ENCODE measurements around the gene ID2.

ID2 gene

DNA sequence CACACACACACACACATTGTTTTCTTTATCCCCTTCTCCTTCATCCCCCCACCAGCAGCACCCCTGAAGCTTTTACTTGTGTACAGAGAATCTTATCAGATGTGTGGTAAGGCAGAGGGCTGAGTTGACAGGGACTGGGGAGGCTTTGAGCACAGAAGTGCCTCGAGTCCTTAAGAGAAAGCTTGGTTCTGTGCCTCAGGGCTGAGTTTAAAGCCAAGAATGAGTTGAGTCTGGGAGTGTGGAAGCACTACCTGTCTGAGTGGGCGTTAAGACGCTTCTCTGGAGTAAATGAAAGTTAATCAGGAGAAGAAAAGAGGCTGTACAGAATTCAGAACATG lies 2.7 kb downstream of the ID2 start:
- DNase-seq (ENCODE audit: extremely low read depth, low read depth), result no peak
- TF ChIP-seq CTCF (IDR thresholded peaks at IDR 0.05; ENCODE audit: low read depth, low read length, missing control alignments), result no peak
- H3K4me3 ChIP-seq (replicated peaks; ENCODE audit: low read depth, low read length), result peak overlapping the region; percentile 44

DNA sequence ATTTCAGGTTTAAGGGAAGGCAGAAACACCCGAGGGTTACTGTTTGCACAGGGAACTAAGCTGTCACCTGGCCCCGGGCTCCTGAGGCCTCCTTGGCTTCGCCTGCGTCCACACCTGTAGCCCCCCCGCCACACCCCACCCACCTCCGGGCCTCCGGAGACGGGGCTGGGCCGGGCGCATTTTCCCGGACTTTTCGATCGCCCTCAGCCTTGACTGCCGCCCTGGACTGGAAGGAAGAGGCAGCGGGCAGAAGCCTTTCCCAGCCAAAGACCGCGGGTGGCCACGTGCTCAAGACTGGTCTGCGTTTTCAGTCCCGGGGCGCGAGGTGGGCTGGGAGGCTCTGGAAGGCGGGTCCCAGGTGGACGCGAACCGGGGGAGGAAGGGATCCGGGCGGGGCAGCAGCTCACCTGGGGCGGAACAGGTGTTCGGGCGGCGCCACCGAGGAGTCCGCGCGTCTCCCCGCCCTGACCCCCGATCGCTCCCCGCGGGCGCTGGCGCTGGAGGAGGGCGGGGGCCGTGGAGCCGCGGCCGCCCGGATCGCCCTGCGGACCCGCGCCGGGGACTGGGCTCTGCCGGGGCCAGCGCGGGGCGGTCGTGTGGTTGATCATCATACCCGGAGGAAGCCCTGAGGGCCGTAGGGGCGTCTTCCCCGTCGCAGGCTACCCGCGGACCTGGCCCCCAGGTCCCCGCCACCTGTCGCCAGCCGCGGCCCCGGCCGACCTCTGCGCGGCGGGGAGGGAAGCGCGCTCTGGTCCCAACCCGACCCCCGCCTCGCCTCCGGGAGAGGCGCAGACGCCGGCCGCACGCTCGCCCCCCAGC lies 3.2 kb downstream of the ID2 start:
- no peak for DNase-seq (ENCODE audit: extremely low read depth, low read depth)
- H3K4me3 ChIP-seq (replicated peaks; ENCODE audit: low read depth, low read length), result peak overlapping the region; percentile 44
- no peak for TF ChIP-seq CTCF (IDR thresholded peaks at IDR 0.05; ENCODE audit: low read depth, low read length, missing control alignments)

DNA sequence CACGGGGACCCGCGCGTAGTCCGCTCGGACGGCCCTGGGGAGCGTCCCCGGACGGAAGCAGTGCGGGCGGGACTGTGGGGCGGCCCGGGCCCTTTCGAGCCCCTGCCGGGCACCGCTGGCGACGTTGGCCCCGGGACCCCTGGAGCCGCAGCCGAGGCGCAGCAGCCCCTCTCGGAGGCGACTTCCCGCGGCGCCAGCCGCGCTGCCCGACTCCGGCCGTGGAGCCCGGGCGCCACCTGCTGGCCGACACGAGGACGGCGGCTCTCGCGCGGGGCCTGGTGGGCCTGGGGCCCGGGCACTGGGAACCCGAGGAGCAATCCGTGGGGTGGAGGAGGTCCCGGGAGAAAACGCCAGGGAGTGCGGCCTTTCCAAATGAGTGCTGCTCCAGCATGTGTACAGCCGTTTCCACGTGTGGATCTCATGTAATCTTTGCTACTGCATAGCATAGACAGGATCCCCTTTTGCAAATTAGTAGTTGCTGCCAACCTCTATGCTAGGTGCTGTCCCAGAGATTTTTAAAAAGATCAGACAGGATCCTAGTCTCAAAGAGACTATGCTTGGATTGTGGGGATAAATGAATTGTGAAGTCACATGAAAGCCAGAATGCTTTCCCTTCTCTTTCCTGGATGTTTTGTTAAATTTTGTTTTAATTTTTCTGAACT lies 4.0 kb downstream of the ID2 start:
- no peak for DNase-seq (ENCODE audit: extremely low read depth, low read depth)
- TF ChIP-seq CTCF (IDR thresholded peaks at IDR 0.05; ENCODE audit: low read depth, low read length, missing control alignments), result peak; percentile 79
- peak overlapping the region; percentile 44 for H3K4me3 ChIP-seq (replicated peaks; ENCODE audit: low read depth, low read length)

DNA sequence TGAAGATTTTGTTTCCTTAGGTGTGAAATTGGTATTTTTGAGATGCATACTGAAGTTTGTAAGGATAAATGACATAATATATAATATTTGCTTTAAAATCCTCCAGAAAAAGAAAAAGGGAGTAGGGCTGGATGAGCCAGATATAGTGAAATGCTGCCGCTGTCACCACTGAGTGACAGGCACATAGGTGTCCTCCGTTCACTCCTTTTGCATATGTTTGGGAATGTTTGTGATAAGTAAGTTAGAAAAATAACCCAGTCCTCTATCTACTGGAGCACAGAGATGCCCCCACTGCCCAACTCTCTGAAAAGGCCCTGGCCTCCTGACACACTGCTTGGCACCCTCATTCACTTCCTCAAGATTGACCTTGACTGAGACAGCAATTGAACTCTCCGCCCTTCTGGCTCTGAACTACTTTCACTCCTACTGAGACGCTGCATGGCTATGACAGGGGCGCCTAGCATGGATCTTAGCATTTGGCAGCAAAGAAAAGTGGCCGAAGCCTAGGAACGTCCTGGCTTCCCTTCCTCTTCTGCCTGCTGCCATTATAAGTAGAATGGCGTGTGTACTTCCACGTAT lies 10.1 kb downstream of the ID2 start:
- no peak for TF ChIP-seq CTCF (IDR thresholded peaks at IDR 0.05; ENCODE audit: low read depth, low read length, missing control alignments)
- no peak for DNase-seq (ENCODE audit: extremely low read depth, low read depth)
- no peak overlapping the region for H3K4me3 ChIP-seq (replicated peaks; ENCODE audit: low read depth, low read length)

- no peak for TF ChIP-seq CTCF (IDR thresholded peaks at IDR 0.05; ENCODE audit: low read depth, low read length, missing control alignments)
- no peak for DNase-seq (ENCODE audit: extremely low read depth, low read depth)
- H3K4me3 ChIP-seq (replicated peaks; ENCODE audit: low read depth, low read length), result no peak overlapping the region
Observed at GRCh38 chr2:8692783-8693156, 10.9 kb downstream of the ID2 start.

DNA sequence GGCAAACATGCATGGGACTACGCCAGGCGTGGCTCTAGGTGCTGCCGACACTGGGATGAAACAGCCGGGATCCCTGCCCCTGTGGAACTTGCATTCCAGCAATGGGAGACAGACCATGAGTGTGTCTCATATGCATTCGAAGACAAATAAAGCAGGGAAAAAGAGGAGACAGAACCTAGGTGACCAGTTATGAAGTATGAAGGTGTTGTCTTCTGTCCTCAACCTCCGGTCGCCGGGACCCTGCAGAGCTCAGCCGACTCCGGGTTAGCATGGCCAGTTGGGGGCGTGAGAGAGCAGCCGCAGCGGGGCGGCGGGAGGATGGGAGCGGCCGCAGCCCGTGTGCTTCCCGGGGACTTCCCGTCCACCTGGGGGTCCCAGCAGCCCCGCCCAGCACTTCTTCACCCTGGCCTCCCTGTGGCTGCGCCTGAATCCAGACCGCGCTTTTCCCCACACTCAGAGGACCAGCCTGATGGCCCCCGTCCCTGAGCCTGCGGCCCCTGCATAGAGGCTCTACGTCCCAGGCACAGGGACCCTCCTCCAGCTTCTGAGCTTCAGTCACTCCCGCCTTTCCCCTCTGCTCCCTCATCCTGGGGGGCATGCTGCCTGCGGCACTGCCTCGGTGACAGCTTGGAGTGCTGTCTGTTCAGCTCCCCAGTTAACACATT lies 11.4 kb downstream of the ID2 start:
- TF ChIP-seq CTCF (IDR thresholded peaks at IDR 0.05; ENCODE audit: low read depth, low read length, missing control alignments), result peak; percentile 64
- H3K4me3 ChIP-seq (replicated peaks; ENCODE audit: low read depth, low read length), result no peak overlapping the region
- DNase-seq (ENCODE audit: extremely low read depth, low read depth), result no peak
